Neural progenitor cell (in vitro differentiated cells): ENCODE measurements around the gene SMIM1. TPM values are rescaled to one million over a fixed set of nuclear protein-coding genes. Genes with fewer than 3 reads are reported as not detected.

Experiments
- DNase-seq: peaks from one replicate; pipeline ENCODE4 v3.0.0-alpha.2; 2016; ENCODE audit warnings: low spot score
- H2AFZ ChIP-seq: fragments of 200-600 bp; sonication (generic); replicated peaks from 2 replicates; pipeline ENCODE4 v1.6.1; 2016; ENCODE audit warnings: antibody characterized with exemption
- H3F3A ChIP-seq: fragments of 200-600 bp; sonication (generic); 2 replicates; pipeline ENCODE4 v1.6.1; 2016; ENCODE audit warnings: antibody characterized with exemption, low read depth
- H3K27ac ChIP-seq: fragments of 200-600 bp; sonication (generic); 2 replicates; pipeline ENCODE4 v1.5.1; 2016; ENCODE audit warnings: mild to moderate bottlenecking
- H3K27me3 ChIP-seq: fragments of 200-600 bp; sonication (generic); 2 replicates; pipeline ENCODE4 v1.6.1; 2016; ENCODE audit warnings: mild to moderate bottlenecking, moderate library complexity
- H3K36me3 ChIP-seq: fragments of 200-600 bp; sonication (generic); 2 replicates; pipeline ENCODE4 v1.5.1; 2016
- H3K4me1 ChIP-seq: fragments of 200-600 bp; sonication (generic); 2 replicates; pipeline ENCODE4 v1.6.1; 2016; ENCODE audit warnings: mixed run types
- H3K4me2 ChIP-seq: fragments of 200-600 bp; sonication (generic); 2 replicates; pipeline ENCODE4 v1.6.1; 2016
- H3K4me3 ChIP-seq: fragments of 200-600 bp; sonication (generic); 2 replicates; pipeline ENCODE4 v1.5.1; 2016
- H3K79me2 ChIP-seq: fragments of 200-600 bp; sonication (generic); 2 replicates; pipeline ENCODE4 v1.6.1; 2016; ENCODE audit warnings: low read depth
- H3K9ac ChIP-seq: fragments of 200-600 bp; sonication (generic); 2 replicates; pipeline ENCODE4 v1.6.1; 2016
- H3K9me3 ChIP-seq: fragments of 200-600 bp; sonication (generic); 2 replicates; pipeline ENCODE4 v1.5.1; 2016; ENCODE audit warnings: low read depth
- H4K20me1 ChIP-seq: fragments of 200-600 bp; sonication (generic); 2 replicates; pipeline ENCODE4 v1.6.1; 2016; ENCODE audit warnings: low read depth
- H3K27ac Mint-ChIP-seq: 3 replicates; pipeline ENCODE4 v1.8.0; 2021; ENCODE audit warnings: mixed read lengths
- H3K27me3 Mint-ChIP-seq: 2 replicates; pipeline ENCODE4 v1.8.0; 2022; ENCODE audit warnings: low read depth, mild to moderate bottlenecking, inconsistent platforms, moderate library complexity, mixed read lengths; ENCODE audit not compliant: insufficient read depth
- H3K36me3 Mint-ChIP-seq: 3 replicates; pipeline ENCODE4 v1.8.0; 2021; ENCODE audit warnings: mixed read lengths
- H3K4me1 Mint-ChIP-seq: 3 replicates; pipeline ENCODE4 v1.8.0; 2021; ENCODE audit warnings: mixed read lengths
- H3K4me3 Mint-ChIP-seq: 3 replicates; pipeline ENCODE4 v1.8.0; 2021; ENCODE audit warnings: mild to moderate bottlenecking, moderate library complexity, mixed read lengths
- H3K9me3 Mint-ChIP-seq: 3 replicates; pipeline ENCODE4 v1.8.0; 2020; ENCODE audit warnings: mixed read lengths
- EZH2 ChIP-seq: fragments of 200-600 bp; sonication (generic); IDR thresholded peaks from 2 replicates; pipeline ENCODE4 v1.6.1; 2017; ENCODE audit warnings: antibody characterized with exemption, mild to moderate bottlenecking, moderate library complexity
- EZH2phosphoT487 ChIP-seq: fragments of 200-600 bp; sonication (generic); IDR thresholded peaks from 2 replicates; pipeline ENCODE4 v1.6.1; 2017; ENCODE audit warnings: antibody characterized with exemption
- total RNA-seq: library from RNA; depleted of rRNA; stranded (reverse); fragments of >200 nt; gene quantifications from 2 replicates; pipeline ENCODE4 v1.2.3, GENCODE V29; 2015; ENCODE audit warnings: low replicate concordance
- TF ChIP-seq, protein P1 (sequence below): fragments of 200-600 bp; sonication (generic); IDR thresholded peaks from 2 replicates; pipeline ENCODE4 v1.5.1; 2017; ENCODE audit warnings: antibody characterized with exemption, mild to moderate bottlenecking

The SMIM1 gene
- total RNA-seq, 1 donor from 2014 or later = not detected

DNA sequence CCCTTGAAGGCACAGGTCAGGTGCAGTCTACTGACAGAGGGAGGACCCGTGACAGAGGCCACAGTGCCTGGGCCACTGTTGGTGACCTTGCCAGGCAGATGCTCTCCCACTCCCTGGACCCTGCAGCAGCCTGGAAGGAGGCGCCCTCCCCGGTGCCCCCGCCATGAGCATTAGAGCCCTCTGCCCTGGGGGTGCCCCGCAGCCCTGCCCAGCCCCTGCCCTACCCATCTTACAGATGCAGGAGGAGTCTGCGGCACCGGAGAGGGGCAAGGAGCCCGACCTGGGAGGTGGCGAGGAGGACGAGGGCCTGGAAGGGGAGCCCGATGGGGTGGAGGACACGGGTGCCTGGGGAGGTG lies 9.7 kb upstream of the SMIM1 start:
- Histone ChIP-seq H3K4me3 (no peak overlapping the region), H3K9me3 (no peaks in the 10 kb centered on the region), H3K27ac (no peak overlapping the region), H3K27me3 (peaks cover 22% of the 10 kb centered on the region), H3K79me2 (no peaks in the 10 kb centered on the region), H2AFZ (no peak overlapping the region), H3K4me2 (no peak overlapping the region), H3K9ac (no peak overlapping the region), H3F3A (no peaks in the 10 kb centered on the region), H3K36me3 (no peaks in the 10 kb centered on the region), H3K4me1 (no peaks in the 10 kb centered on the region), H4K20me1 (no peaks in the 10 kb centered on the region)
- H3K27me3 Mint-ChIP-seq = peaks cover 11% of the 10 kb centered on the region
- H3K9me3 Mint-ChIP-seq = peaks cover 25% of the 10 kb centered on the region
- H3K27ac Mint-ChIP-seq = no peak overlapping the region
- no peaks in the 10 kb centered on the region for H3K36me3 Mint-ChIP-seq
- no peaks in the 10 kb centered on the region for H3K4me1 Mint-ChIP-seq
- TF ChIP-seq, protein P1, sequence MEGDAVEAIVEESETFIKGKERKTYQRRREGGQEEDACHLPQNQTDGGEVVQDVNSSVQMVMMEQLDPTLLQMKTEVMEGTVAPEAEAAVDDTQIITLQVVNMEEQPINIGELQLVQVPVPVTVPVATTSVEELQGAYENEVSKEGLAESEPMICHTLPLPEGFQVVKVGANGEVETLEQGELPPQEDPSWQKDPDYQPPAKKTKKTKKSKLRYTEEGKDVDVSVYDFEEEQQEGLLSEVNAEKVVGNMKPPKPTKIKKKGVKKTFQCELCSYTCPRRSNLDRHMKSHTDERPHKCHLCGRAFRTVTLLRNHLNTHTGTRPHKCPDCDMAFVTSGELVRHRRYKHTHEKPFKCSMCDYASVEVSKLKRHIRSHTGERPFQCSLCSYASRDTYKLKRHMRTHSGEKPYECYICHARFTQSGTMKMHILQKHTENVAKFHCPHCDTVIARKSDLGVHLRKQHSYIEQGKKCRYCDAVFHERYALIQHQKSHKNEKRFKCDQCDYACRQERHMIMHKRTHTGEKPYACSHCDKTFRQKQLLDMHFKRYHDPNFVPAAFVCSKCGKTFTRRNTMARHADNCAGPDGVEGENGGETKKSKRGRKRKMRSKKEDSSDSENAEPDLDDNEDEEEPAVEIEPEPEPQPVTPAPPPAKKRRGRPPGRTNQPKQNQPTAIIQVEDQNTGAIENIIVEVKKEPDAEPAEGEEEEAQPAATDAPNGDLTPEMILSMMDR = no peak
- TF ChIP-seq EZH2 (no peak), EZH2phosphoT487 (no peak)
- no peak overlapping the region for H3K4me3 Mint-ChIP-seq
- no peak for DNase-seq

DNA sequence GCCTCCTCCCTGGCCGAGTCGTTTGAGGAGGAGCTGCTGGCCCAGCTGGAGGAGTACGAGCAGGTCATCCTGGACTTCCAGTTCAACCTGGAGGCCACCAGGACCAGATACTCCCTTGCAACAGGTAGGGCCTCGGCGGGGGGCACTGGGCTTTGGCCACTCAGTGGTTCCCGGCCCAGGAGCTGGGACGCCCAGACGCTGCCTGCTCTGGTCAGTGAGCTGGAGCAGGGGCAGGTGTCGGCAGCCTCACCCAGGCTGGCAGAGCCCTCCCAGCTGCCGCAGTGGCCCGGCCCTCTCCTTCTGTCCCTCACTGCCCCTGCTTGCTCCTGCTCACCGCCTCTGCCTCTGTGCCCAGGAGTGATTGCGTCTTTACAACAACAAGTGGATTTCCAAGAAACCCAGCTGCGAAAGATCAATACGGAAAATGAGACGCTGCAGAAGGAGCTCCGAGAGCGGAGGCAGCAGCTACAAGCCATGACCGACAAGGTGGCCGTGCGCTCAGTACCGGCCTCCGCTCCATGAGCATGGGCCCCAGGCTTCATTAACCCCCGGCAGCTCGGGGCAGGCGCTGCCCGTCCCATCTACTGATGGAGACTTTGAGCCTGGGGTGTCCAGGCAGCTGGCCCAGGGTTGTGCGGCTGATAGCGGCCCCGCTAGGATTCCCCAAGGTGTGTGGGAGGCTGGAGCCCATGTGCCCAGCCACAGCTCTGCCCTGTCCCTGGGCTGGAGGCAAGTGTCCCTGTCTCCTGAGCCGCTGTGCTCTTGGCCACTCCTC lies 9.0 kb upstream of the SMIM1 start:
- Mint-ChIP-seq H3K27ac (peak overlapping the region; percentile 66), H3K4me3 (no peak overlapping the region), H3K9me3 (peaks cover 26% of the 10 kb centered on the region), H3K4me1 (no peaks in the 10 kb centered on the region), H3K36me3 (no peaks in the 10 kb centered on the region), H3K27me3 (peaks cover 11% of the 10 kb centered on the region)
- H3K36me3 ChIP-seq = no peaks in the 10 kb centered on the region
- DNase-seq = no peak
- TF ChIP-seq, protein P1 = no peak
- TF ChIP-seq EZH2phosphoT487 (no peak), EZH2 (no peak)
- H3K27me3 ChIP-seq = peaks cover 22% of the 10 kb centered on the region
- H4K20me1 ChIP-seq = no peaks in the 10 kb centered on the region
- no peaks in the 10 kb centered on the region for H3F3A ChIP-seq
- H2AFZ ChIP-seq = no peak overlapping the region
- H3K4me3 ChIP-seq = no peak overlapping the region
- no peak overlapping the region for H3K4me2 ChIP-seq
- no peak overlapping the region for H3K9ac ChIP-seq
- H3K27ac ChIP-seq = no peak overlapping the region
- H3K4me1 ChIP-seq = no peaks in the 10 kb centered on the region
- no peaks in the 10 kb centered on the region for H3K79me2 ChIP-seq
- no peaks in the 10 kb centered on the region for H3K9me3 ChIP-seq

DNA sequence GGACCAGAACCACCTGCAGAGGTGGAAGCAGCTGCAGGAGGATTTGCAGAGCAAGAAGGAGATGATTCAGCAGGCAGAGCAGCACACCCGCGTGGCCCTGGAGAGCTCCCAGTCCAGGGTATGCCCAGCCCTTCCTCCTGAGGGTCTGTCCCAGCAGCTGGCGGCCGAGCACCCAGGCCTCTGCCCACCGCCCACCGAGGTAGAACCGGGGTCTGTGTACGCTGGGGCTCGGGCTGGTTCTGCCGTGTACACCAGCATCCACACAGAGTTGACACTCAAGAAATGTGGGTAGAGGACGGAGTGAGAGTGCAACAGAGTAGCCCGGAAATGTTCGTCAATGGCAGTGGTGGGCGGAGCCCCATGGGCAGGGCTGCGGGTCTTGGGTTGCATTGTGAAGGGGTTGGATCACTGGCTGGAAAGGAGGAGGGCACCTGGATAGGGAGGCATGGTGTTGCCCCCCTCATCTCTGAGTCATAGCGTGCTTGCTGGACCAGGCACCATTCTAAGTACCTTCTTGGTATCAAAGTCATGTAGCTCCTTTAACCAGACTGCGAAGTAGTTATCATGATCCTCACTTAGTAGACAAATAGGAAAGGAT lies 5.1 kb upstream of the SMIM1 start:
- no peaks in the 10 kb centered on the region for H3K36me3 ChIP-seq
- H3F3A ChIP-seq = no peaks in the 10 kb centered on the region
- H3K27ac ChIP-seq = no peak overlapping the region
- H3K9ac ChIP-seq = no peak overlapping the region
- DNase-seq = no peak
- H3K27me3 Mint-ChIP-seq = peaks cover 8% of the 10 kb centered on the region
- no peaks in the 10 kb centered on the region for H4K20me1 ChIP-seq
- peak overlapping the region; percentile 46 for H3K27ac Mint-ChIP-seq
- H3K9me3 ChIP-seq = no peaks in the 10 kb centered on the region
- H3K4me2 ChIP-seq = no peak overlapping the region
- H2AFZ ChIP-seq = no peak overlapping the region
- H3K4me1 Mint-ChIP-seq = peaks cover 14% of the 10 kb centered on the region
- TF ChIP-seq EZH2 (no peak), EZH2phosphoT487 (no peak)
- TF ChIP-seq, protein P1 = no peak
- no peaks in the 10 kb centered on the region for H3K4me1 ChIP-seq
- H3K9me3 Mint-ChIP-seq = peaks cover 15% of the 10 kb centered on the region
- H3K4me3 Mint-ChIP-seq = no peak overlapping the region
- peaks cover 16% of the 10 kb centered on the region for H3K27me3 ChIP-seq
- H3K4me3 ChIP-seq = no peak overlapping the region
- no peaks in the 10 kb centered on the region for H3K36me3 Mint-ChIP-seq
- no peaks in the 10 kb centered on the region for H3K79me2 ChIP-seq
